IPS-18c (cell line): ENCODE results near the gene IFT81.
"Not testable (repeated sequence)": the region's sequence is repeated elsewhere in the genome, so short reads cannot be mapped to it uniquely, and the experiment has no call there.

Experiments
- H3K4me3 ChIP-seq: 2 replicates; pipeline ENCODE4 v1.7.0; 2013; ENCODE audit warnings: low read depth, mild to moderate bottlenecking, low read length, moderate library complexity; ENCODE audit not compliant: insufficient read depth
- H3K9me3 ChIP-seq: one replicate; pipeline ENCODE4 v1.6.1; 2013; ENCODE audit warnings: mild to moderate bottlenecking, low read length, moderate library complexity; ENCODE audit not compliant: control insufficient read depth, insufficient read depth

The IFT81 gene

GRCh38 chr12:110223777-110224378, 99.7 kb downstream of the IFT81 start:
- no peaks in the 10 kb centered on the region for H3K9me3 ChIP-seq
- H3K4me3 ChIP-seq: no peak overlapping the region

DNA sequence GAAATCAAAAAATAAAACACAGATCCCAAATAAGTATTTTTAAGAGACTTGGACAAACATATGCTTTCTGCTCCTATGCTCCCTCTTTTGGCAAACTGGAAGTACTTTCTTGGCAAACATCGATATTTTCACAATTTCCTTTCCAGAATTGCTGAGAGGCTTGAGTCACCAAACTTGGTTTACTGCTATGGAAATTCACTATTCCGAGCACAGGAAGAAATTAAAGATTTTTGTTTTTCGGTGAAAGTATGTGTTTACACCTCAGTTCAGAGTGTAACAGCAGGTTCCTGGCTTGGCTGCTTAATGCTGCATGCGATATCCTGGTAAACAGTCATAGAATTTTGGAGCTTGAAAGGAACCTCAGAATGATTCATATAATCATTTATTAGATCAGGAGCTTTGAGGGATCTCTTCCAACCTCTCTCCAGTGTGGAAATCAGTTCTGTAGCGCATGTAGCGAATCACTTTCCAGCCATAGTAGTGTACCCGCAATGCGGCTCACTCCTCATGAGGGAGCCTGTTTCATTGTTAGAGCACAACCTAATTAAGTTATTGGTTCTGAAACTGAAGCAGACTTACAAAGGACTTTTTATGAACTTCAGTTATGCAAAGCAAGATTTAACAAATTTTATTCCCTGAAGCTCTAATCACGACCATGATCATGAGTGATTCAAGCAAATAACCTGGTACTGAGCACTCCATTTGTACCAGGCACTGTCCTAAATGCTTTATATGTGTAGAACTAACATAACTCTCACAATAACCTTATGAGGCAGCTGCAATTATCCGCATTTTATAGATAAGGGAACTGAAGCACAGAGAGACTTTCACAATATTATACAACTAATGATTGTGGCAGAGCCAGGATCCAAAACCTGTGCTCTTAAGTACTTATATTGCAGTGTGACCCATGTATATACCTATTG, 100.5 kb downstream of the IFT81 start:
- Histone ChIP-seq H3K9me3 (no peaks in the 10 kb centered on the region), H3K4me3 (no peak overlapping the region)

GRCh38 chr12:110227138-110227537, 103.0 kb downstream of the IFT81 start:
- Histone ChIP-seq H3K4me3 (no peak overlapping the region), H3K9me3 (no peaks in the 10 kb centered on the region)

DNA sequence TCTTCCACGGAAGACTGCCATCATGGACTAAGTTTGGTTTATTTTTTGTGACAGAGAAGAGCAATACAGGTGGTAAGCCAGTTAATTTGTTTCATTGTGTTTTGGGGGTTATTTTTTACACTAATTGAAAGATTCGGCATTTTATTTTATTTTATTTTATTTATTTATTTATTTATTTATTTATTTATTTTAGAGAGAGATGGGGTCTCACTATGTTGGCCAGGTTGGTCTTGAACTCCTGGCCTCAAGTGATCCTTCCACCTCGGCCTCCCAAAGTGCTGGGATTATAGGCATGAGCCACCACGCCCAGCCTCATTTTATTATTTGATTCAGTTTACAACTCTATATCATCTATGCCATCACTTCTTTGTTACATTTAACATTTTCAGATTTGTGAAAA, 104.2 kb downstream of the IFT81 start:
- not testable (repeated sequence) for H3K9me3 ChIP-seq, H3K4me3 ChIP-seq

- Histone ChIP-seq H3K9me3 (no peaks in the 10 kb centered on the region), H3K4me3 (no peak overlapping the region)
Observed at GRCh38 chr12:110228756-110229155, 104.6 kb downstream of the IFT81 start.

- H3K4me3 ChIP-seq: no peak overlapping the region
- H3K9me3 ChIP-seq: no peaks in the 10 kb centered on the region
Observed at GRCh38 chr12:110229409-110229808, 105.3 kb downstream of the IFT81 start.

GRCh38 chr12:110230655-110231054, 106.5 kb downstream of the IFT81 start:
- no peaks in the 10 kb centered on the region for H3K9me3 ChIP-seq
- H3K4me3 ChIP-seq: no peak overlapping the region

DNA sequence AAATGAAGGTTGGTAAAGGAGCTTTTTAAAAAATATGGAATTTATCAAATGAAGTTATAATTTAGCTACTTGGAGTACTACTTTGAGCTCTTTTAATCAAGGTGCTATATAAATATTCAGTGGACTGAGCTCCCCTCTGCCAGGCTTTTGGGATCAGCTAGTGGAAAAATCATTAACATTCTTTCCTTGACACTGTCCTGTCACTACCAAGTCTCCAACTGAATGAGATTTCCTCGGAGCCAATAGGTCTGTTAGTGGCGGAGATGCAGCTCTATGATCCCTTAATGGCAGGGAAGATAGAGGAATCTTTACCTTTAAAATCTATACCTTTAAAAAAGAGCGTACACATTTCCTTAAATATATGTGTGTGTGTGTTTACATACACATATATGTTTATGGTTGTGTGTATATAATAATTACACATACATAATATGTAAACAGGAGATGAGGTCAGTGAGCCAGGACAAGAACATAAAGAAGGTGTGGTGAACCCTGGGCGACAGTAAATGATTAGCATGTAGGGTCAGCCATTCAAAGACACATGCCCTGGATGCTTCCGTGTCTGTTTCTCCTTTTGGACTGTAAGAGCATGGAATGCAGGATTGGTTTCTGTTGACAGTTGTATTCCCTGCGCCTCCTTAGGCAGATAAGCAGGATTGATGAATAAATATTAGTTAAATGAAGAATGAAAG, 109.2 kb downstream of the IFT81 start:
- no peak overlapping the region for H3K4me3 ChIP-seq
- H3K9me3 ChIP-seq: no peaks in the 10 kb centered on the region

GRCh38 chr12:110234331-110234751, 110.2 kb downstream of the IFT81 start:
- no peaks in the 10 kb centered on the region for H3K9me3 ChIP-seq
- H3K4me3 ChIP-seq: no peak overlapping the region

DNA sequence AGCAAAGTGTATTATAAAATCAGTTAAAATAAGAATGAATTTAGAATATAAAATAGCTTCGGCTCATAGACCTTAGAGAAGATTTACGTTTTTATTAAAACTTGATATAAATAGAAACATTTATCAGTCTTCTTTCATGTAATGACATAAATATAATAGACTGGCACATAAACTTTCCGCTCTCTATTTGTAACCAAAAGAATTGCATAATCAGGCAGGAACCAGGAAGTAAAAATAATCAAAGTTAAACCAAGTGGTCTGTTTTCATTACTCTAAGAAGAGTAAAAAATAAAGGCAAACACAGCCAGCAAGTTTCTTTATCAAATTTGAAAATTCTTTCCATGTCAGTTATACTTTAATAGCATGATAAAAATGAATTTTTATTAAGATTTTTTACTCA, 110.6 kb downstream of the IFT81 start:
- Histone ChIP-seq H3K4me3 (no peak overlapping the region), H3K9me3 (no peaks in the 10 kb centered on the region)

- no peak overlapping the region for H3K4me3 ChIP-seq
- H3K9me3 ChIP-seq: no peaks in the 10 kb centered on the region
Observed at GRCh38 chr12:110235383-110235782, 111.2 kb downstream of the IFT81 start.

GRCh38 chr12:110243227-110243626, 119.1 kb downstream of the IFT81 start:
- H3K9me3 ChIP-seq: no peaks in the 10 kb centered on the region
- no peak overlapping the region for H3K4me3 ChIP-seq

DNA sequence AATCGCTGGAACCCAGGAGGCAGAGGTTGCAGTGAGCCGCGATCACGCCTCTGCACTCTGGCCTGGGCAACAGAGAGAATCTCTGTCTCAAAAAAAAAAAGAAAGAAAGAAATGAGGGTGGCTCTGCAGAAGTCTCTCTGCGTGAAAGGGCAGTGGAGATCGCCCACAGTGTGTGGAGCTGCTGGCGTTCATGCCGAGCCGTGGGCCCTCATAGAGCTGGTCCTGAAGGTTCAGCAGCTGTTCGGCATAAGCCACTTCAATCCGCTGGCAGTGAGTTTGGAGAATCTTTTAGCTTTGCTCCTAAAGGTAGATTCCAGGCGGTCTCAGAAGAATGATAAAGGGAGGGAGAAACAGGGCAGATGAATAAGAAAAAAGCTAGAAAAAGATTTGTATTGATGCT, 120.2 kb downstream of the IFT81 start:
- no peaks in the 10 kb centered on the region for H3K9me3 ChIP-seq
- no peak overlapping the region for H3K4me3 ChIP-seq

DNA sequence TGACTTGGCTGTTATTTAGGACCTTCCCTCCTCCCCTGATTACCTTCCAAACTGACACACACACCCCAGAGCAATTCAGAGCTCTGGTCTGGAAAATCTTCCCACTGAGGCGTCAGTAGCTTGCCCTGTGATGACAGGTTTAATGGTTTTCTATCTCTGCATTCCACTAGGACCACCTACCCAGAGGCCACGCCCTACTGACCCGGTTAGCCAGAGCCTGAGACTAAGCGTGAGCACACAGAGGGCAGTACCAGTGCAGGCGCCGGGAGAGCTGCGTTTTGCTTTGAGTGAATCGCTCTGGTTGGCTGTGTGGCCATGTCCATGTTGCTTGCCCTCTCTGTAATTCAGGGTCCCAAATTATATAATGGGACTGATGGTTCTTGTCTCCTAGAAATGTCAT, 120.7 kb downstream of the IFT81 start:
- no peak overlapping the region for H3K4me3 ChIP-seq
- no peaks in the 10 kb centered on the region for H3K9me3 ChIP-seq

DNA sequence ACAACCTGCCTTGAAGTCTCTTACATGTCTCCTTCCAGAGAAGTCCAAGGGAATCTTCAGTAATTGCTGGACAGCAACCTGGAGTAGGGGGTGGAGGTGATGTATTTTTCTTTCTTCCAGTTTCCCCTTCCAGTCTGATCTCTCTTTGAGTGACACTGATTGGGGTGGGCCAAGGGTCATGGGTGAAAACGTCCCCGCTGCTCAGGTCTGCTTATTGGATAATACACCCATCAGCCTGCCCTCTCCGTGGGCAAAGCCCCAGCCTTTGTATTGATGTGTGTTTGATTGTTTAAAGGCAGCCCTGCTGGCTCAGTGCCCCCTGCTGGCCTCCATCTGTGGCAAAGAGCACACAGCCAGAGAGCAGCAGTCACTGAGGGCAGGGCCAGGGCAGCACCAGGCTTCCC, 121.2 kb downstream of the IFT81 start:
- Histone ChIP-seq H3K4me3 (no peak overlapping the region), H3K9me3 (no peaks in the 10 kb centered on the region)

GRCh38 chr12:110246636-110247339, 122.6 kb downstream of the IFT81 start:
- H3K9me3 ChIP-seq: no peaks in the 10 kb centered on the region
- H3K4me3 ChIP-seq: no peak overlapping the region

- Histone ChIP-seq H3K9me3 (no peaks in the 10 kb centered on the region), H3K4me3 (no peak overlapping the region)
Observed at GRCh38 chr12:110247340-110248095, 123.4 kb downstream of the IFT81 start.
